GM12875 (cell line): ENCODE data around the gene CCNQ.

Experiments
- H3K4me3 ChIP-seq: one replicate; pipeline ENCODE4 v1.5.1; 2011; ENCODE audit warnings: low read depth, low read length, control low read depth
- TF ChIP-seq, protein P1 (sequence below): IDR thresholded peaks from 2 replicates; pipeline ENCODE4 v1.5.1; 2011; ENCODE audit warnings: low read depth, mild to moderate bottlenecking, control low read depth, inconsistent platforms, low read length, moderate library complexity, borderline replicate concordance; ENCODE audit not compliant: insufficient read depth

Gene CCNQ

DNA sequence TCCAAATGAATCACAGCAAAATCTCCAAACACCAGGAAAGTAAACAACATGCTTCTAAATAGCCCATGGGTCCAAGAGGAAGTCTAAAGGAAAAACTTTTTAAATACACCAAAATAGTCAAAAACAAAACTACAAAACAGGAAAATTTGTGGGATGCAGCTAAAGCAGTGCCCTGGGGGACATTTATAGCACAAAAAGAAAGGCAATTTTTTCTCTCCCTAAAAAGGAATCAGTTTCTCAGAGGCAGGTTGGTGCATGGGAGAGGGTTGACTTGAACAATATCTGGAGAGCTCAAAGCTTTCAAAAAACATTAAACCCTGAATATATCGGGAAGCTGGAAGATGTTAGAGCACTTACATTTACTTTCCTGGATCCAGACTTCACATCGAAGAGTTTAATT is 32.4 kb upstream of the CCNQ start:
- H3K4me3 ChIP-seq = no peak overlapping the region
- TF ChIP-seq, protein P1, sequence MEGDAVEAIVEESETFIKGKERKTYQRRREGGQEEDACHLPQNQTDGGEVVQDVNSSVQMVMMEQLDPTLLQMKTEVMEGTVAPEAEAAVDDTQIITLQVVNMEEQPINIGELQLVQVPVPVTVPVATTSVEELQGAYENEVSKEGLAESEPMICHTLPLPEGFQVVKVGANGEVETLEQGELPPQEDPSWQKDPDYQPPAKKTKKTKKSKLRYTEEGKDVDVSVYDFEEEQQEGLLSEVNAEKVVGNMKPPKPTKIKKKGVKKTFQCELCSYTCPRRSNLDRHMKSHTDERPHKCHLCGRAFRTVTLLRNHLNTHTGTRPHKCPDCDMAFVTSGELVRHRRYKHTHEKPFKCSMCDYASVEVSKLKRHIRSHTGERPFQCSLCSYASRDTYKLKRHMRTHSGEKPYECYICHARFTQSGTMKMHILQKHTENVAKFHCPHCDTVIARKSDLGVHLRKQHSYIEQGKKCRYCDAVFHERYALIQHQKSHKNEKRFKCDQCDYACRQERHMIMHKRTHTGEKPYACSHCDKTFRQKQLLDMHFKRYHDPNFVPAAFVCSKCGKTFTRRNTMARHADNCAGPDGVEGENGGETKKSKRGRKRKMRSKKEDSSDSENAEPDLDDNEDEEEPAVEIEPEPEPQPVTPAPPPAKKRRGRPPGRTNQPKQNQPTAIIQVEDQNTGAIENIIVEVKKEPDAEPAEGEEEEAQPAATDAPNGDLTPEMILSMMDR = no peak

- no peak overlapping the region for H3K4me3 ChIP-seq
- TF ChIP-seq, protein P1 = no peak
Observed at GRCh38 chrX:153628665-153629064, 29.7 kb upstream of the CCNQ start.

DNA sequence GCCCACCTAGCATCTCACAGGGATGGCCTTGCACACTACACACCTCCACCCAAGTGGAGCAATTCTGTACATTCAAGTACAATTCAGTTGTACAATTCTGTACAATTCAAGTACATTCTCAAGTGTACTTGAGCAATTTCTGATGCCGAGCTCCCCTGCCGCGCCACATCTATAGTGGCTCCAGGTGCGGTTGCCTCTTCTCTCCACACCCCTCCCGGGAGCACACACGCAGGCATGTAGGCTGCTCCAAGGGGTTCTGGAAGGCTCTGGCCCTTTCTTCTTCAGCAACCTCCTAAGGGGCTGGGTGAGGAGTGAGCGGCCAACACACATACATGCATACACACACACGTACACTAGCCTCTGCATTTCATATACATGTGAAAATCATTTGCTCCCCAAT is 29.2 kb upstream of the CCNQ start:
- TF ChIP-seq, protein P1 = no peak
- H3K4me3 ChIP-seq = no peak overlapping the region

DNA sequence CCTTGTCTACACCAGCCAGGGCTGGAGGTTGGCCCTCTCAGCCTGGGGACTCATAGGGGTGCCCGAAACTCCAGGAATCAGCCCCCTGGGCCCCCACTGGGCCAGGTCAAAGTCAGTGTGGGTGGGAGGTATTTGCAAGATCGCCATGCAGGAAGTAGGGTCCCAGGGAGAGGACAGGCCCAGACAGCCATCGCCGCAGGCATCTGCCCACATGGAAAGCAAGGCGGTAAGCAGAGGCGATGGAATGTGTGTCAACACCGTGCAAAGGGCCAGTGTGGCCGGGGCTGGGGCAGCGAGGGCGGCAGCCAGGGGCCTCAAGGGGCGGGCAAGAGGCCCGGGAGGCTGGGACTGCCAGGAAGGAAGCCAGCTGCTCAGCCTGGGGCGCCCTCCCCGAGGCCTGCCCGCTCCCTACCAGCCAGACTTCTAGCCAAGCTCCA is 28.8 kb upstream of the CCNQ start:
- TF ChIP-seq, protein P1 = no peak
- H3K4me3 ChIP-seq = no peak overlapping the region

- TF ChIP-seq, protein P1 = no peak
- no peak overlapping the region for H3K4me3 ChIP-seq
Observed at GRCh38 chrX:153626863-153627674, 28.1 kb upstream of the CCNQ start.

DNA sequence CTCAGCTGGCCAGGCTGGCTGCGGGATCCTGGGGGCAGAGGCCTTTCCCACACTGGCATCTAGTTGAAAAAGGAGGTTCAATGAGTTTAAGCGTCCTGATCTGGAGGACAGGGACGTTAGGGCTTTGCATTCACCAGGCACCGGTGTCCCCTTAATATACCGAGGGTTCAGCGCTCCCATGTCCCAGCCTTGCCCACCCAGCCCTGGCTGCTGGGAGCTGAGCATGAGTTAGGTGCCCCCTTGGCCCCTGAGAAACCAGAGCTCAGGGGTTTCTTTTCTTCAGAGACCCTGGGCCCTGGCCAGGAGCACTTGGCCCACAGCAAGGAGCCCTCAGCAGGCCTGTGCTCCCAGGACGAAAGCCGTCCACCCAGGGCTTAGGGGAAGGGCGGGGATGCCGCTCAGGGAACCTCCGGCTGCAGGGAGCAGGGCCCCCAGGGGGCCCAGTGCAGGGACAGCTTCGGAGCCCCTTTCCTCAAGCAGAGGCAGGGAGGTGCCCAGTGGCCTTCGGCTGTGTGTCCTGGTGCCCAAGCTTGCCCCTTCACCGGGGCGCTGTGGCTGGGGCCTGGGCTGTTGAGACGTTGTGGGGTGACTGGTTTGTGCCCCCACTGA is 27.2 kb upstream of the CCNQ start:
- no peak overlapping the region for H3K4me3 ChIP-seq

More for the DNA sequence above, 27.2 kb upstream of the CCNQ start:
- TF ChIP-seq, protein P1 = no peak
